Measurements from ENCODE around the gene CFAP57. TPM values are rescaled to one million over a fixed set of nuclear protein-coding genes. Genes with fewer than 3 reads are reported as not detected.

CFAP57 gene
- total RNA-seq, 4 donors from 2014 or later, result 0.10 to 0.81 (median 0.11) TPM; not detected in 1

GRCh38 chr1:43225168-43225567 lies 53.0 kb downstream of the CFAP57 start:
- Histone ChIP-seq H3K9me3 (no peaks in the 10 kb centered on the region), H3K4me1 (no peaks in the 10 kb centered on the region), H3K4me3 (no peak overlapping the region), H3K27me3 (no peaks in the 10 kb centered on the region), H3K27ac (no peak overlapping the region), H3K36me3 (no peaks in the 10 kb centered on the region)
- DNase-seq (ENCODE audit: low spot score in 2 of 2), result no peak
- WGBS, result 49% methylated on average over 3 of the region's 3 CpGs
- TF ChIP-seq CTCF (IDR thresholded peaks at IDR 0.05), result no peak
- no peak for TF ChIP-seq EP300 (IDR thresholded peaks at IDR 0.05)
- TF ChIP-seq POLR2AphosphoS5 (IDR thresholded peaks at IDR 0.05), result no peak
- TF ChIP-seq POLR2A (IDR thresholded peaks at IDR 0.05), result no peak

DNA sequence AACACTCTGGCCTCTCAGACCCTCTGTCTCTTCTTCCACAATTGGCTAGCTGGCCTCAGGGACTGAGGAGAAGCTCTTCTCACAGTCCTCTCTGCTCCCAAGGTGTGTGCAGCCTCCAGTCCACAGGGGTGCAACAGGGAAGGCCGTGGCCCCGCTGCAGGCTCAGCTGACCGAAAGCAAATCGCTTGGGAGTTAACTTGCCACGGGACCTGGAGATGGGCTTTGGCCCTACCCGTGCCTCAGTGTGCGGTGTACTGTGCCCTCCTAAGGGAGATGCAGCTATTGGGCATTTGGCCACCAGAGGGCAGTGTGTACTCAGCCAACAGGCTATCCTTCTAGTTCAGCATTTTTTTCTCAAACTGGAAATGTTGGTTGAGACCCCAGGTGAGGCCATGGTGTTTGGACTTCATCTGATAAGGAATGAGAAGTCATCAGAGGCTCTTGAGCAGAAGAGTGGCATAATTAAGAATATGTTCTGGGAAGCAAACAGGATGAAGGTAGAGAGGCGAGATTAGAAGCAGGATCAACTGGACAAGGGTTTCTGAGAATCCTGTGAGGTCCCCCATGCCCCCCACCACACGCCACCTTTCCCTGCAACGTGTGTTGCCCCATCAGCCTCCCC lies 55.1 kb downstream of the CFAP57 start:
- 21% methylated on average over 6 of the region's 10 CpGs for WGBS
- no peak overlapping the region for H3K4me3 ChIP-seq
- H3K27me3 ChIP-seq, result no peaks in the 10 kb centered on the region
- TF ChIP-seq EP300 (IDR thresholded peaks at IDR 0.05) (no peak), CTCF (IDR thresholded peaks at IDR 0.05) (peak; percentile 80 to 88), POLR2A (IDR thresholded peaks at IDR 0.05) (no peak)
- peaks cover 4% of the 10 kb centered on the region for H3K4me1 ChIP-seq
- no peaks in the 10 kb centered on the region for H3K9me3 ChIP-seq
- H3K36me3 ChIP-seq, result no peaks in the 10 kb centered on the region
- H3K27ac ChIP-seq, result no peak overlapping the region
- peak; percentile 87 to 88 for DNase-seq (ENCODE audit: low spot score in 2 of 2)

DNA sequence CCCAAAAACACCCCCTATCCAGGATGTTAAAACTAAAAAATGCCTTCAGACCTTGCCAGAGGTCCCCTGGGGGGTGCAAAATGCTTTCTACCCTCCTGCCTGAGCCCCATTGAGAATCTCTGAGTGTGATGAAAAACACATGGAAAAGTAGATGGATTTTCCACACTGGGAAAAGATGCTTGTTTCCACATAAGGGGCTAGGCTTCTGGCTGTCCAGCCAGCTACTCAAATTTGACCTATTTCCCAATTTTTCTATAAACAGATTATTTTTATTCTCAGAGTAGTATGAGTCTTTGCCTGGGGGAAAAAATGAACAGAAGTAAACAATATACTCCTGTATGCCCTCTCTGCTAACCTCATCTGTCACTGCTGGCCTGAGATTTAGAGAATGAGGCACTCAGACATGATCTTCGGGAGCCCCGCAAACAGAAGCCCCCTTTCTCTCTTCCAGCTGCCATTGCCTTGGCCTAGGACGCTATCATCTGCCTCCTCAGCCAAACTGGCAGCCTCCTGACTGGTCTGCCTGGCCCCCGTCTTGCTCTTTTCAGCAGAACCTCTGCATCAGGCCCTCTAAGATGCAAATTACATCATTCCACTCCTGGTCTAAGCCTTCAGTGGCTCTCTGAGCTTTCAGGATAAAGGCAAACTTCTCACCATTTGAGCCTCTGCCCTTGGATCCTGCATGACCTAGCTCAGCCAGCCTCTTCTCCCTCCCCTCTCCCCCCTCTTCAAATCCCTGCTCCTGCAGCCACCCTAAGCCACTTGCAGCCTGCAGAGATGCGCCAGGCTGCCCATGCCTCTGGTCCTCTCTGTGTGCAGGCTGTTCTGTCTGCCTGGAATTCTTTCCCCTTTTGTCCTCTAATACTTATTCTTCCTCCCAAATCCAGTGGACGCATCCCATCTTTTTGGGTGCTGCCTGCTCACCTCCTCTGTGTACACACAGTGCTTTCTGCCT lies 58.0 kb downstream of the CFAP57 start:
- Histone ChIP-seq H3K36me3 (no peaks in the 10 kb centered on the region), H3K4me3 (no peak overlapping the region), H3K27me3 (no peaks in the 10 kb centered on the region), H3K9me3 (no peaks in the 10 kb centered on the region), H3K4me1 (peaks cover 9% of the 10 kb centered on the region), H3K27ac (no peak overlapping the region)
- no peak for DNase-seq (ENCODE audit: low spot score in 2 of 2)
- WGBS, result 78% methylated on average over 6 of the region's 6 CpGs
- TF ChIP-seq POLR2A (IDR thresholded peaks at IDR 0.05) (no peak), POLR2AphosphoS5 (IDR thresholded peaks at IDR 0.05) (no peak), CTCF (IDR thresholded peaks at IDR 0.05) (no peak), EP300 (IDR thresholded peaks at IDR 0.05) (no peak)

- peaks cover 12% of the 10 kb centered on the region for H3K4me1 ChIP-seq
- WGBS, result 48% methylated on average over 4 of the region's 4 CpGs
- H3K4me3 ChIP-seq, result no peak overlapping the region
- no peaks in the 10 kb centered on the region for H3K9me3 ChIP-seq
- H3K27me3 ChIP-seq, result no peaks in the 10 kb centered on the region
- H3K36me3 ChIP-seq, result no peaks in the 10 kb centered on the region
- no peak for DNase-seq (ENCODE audit: low spot score in 2 of 2)
- H3K27ac ChIP-seq, result no peak overlapping the region
- no peak for TF ChIP-seq POLR2A (IDR thresholded peaks at IDR 0.05)
Measured at GRCh38 chr1:43232074-43232473, 59.9 kb downstream of the CFAP57 start.

DNA sequence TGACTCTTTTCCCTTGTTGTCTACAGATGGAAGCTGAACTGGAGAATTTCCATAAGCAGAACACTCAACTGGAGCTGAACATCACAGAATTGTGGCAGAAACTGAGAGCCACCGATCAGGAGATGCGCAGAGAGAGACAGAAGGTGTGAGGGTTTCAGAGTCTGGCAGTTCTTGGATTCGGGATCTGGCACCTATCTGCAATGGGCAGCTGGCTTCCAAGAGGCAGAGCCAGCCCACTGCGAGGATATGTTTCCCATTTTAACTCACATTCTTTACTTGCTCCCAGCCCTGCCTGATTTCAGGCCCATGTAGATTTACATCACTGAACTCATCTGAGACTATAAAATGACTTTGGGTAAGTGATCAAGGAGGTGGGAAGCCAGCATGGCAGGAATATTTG lies 60.4 kb downstream of the CFAP57 start:
- H3K27ac ChIP-seq, result no peak overlapping the region
- no peaks in the 10 kb centered on the region for H3K27me3 ChIP-seq
- 89% methylated on average over 4 of the region's 4 CpGs for WGBS
- DNase-seq (ENCODE audit: low spot score in 2 of 2), result no peak
- H3K4me1 ChIP-seq, result peaks cover 12% of the 10 kb centered on the region
- TF ChIP-seq POLR2AphosphoS5 (IDR thresholded peaks at IDR 0.05) (no peak), POLR2A (IDR thresholded peaks at IDR 0.05) (no peak), EP300 (IDR thresholded peaks at IDR 0.05) (no peak), CTCF (IDR thresholded peaks at IDR 0.05) (no peak)
- no peaks in the 10 kb centered on the region for H3K9me3 ChIP-seq
- no peak overlapping the region for H3K4me3 ChIP-seq
- H3K36me3 ChIP-seq, result no peaks in the 10 kb centered on the region

Data from suprapubic skin (tissue), 4 donors.